GM18907 (cell line): Measurements from ENCODE around the gene RHBDF2.

Source experiments
- ATAC-seq: cut with Tn5 transposase; IDR thresholded peaks from one replicate; pipeline ENCODE4 v1.9.1; 2021; ENCODE audit warnings: mild to moderate bottlenecking, moderate library complexity; ENCODE audit not compliant: unreplicated experiment

The RHBDF2 gene

GRCh38 chr17:76441686-76442340, 59.4 kb downstream of the RHBDF2 start:
- no peak for ATAC-seq

- ATAC-seq = no peak
Observed at GRCh38 chr17:76440751-76441362, 60.4 kb downstream of the RHBDF2 start.

- ATAC-seq = no peak
Observed at GRCh38 chr17:76439314-76439928, 61.8 kb downstream of the RHBDF2 start.

GRCh38 chr17:76438906-76439305, 62.3 kb downstream of the RHBDF2 start:
- ATAC-seq = no peak

GRCh38 chr17:76437467-76438402, 63.5 kb downstream of the RHBDF2 start:
- no peak for ATAC-seq

GRCh38 chr17:76435751-76436150, 65.5 kb downstream of the RHBDF2 start:
- ATAC-seq = no peak

GRCh38 chr17:76434870-76435269, 66.4 kb downstream of the RHBDF2 start:
- no peak for ATAC-seq

- no peak for ATAC-seq
Observed at GRCh38 chr17:76433693-76434092, 67.5 kb downstream of the RHBDF2 start.

GRCh38 chr17:76432712-76433336, 68.4 kb downstream of the RHBDF2 start:
- no peak for ATAC-seq

GRCh38 chr17:76432004-76432403, 69.2 kb downstream of the RHBDF2 start:
- ATAC-seq = no peak

- no peak for ATAC-seq
Observed at GRCh38 chr17:76431509-76431908, 69.7 kb downstream of the RHBDF2 start.

- no peak for ATAC-seq
Observed at GRCh38 chr17:76428511-76428910, 72.7 kb downstream of the RHBDF2 start.

- no peak for ATAC-seq
Observed at GRCh38 chr17:76427501-76428231, 73.6 kb downstream of the RHBDF2 start.

- ATAC-seq = no peak
Observed at GRCh38 chr17:76426853-76427252, 74.4 kb downstream of the RHBDF2 start.

GRCh38 chr17:76422860-76423259, 78.4 kb downstream of the RHBDF2 start:
- ATAC-seq = no peak

GRCh38 chr17:76422406-76422805, 78.8 kb downstream of the RHBDF2 start:
- ATAC-seq = no peak

GRCh38 chr17:76421044-76421407, 80.2 kb downstream of the RHBDF2 start:
- ATAC-seq = no peak
